Ovary (tissue), 9 donors: ENCODE measurements around the gene TMEM258. TPM values are rescaled to one million over a fixed set of nuclear protein-coding genes. Genes with fewer than 3 reads are reported as not detected.

Source experiments
- DNase-seq, 5 donors: peaks; one replicate each; pipeline ENCODE4 v3.0.0-alpha.2; 2019 to 2020
- H3K27ac ChIP-seq, 2 donors: fragments of 200-600 bp; one replicate each; pipeline versions ENCODE4 v1.5.1 to v1.8.0; 2019 to 2022
- H3K27me3 ChIP-seq: fragments of 200-600 bp; one replicate; pipeline ENCODE4 v1.8.0; 2022
- H3K36me3 ChIP-seq: fragments of 200-600 bp; sonication (generic); one replicate; pipeline ENCODE4 v1.5.1; 2019
- H3K4me1 ChIP-seq: one replicate; pipeline ENCODE4 v1.8.1; 2013; ENCODE audit warnings: mild to moderate bottlenecking, moderate library complexity; ENCODE audit not compliant: insufficient read depth
- H3K4me3 ChIP-seq: fragments of 200-600 bp; sonication (generic); one replicate; pipeline ENCODE4 v1.5.1; 2017
- H3K9me3 ChIP-seq, 2 donors: fragments of 200-600 bp in 1 of 2; sonication (generic) in 1 of 2; one replicate each; pipeline versions ENCODE4 v1.5.1 to v1.8.1; 2013 to 2019; ENCODE audit warnings: mild to moderate bottlenecking in 1 of 2, moderate library complexity in 1 of 2
- EP300 ChIP-seq: sonication (generic); formaldehyde crosslinking; IDR thresholded peaks from one replicate; pipeline ENCODE4 v1.6.1; 2017; ENCODE audit warnings: antibody characterized with exemption
- POLR2A ChIP-seq: fragments of 450-650 bp; IDR thresholded peaks from one replicate; pipeline ENCODE4 v1.6.1; 2017; ENCODE audit warnings: antibody characterized with exemption, mild to moderate bottlenecking, moderate library complexity
- WGBS, 3 donors: extraction: QIAGEN DNeasy Blood & Tissue Kit in 1 of 3; methylation state at CpG; one replicate each; pipeline versions ENCODE4 v1.1.5 to v1.1.7; 2013 to 2017; 5-methylcytosine and 5-hydroxymethylcytosine counted together
- intact Hi-C, 4 donors: fragments of 100-400 bp; cut with DNase I; formaldehyde crosslinking; loops; one replicate each; pipeline versions ENCODE4 v1.11.0 to v1.15.1; 2022 to 2023
- polyA plus RNA-seq, 2 donors: library from polyadenylated mRNA; stranded (reverse); fragments of 200-250 nt in 1 of 2; fragments of 350-450 nt in 1 of 2; fragmentation: Illumina TruSeq in 1 of 2; extraction: RNeasy Lipid Tissue Mini Kit (QIAGEN cat#74804) in 1 of 2; gene quantifications; one replicate each; pipeline ENCODE4 v1.2.3, GENCODE V29; 2013 to 2014
- total RNA-seq, 7 donors: library from RNA; depleted of rRNA in 2 of 7; stranded (reverse); fragments of >200 nt in 2 of 7; fragmentation: NEBNext Ultra II Directional in 3 of 7; extraction: Animal tissue kit (Norgen Biotek cat#: 25700) in 3 of 7; gene quantifications; one replicate each; pipeline versions ENCODE4 v1.1.0 to v1.2.4, GENCODE V29; 2016 to 2023
- TF ChIP-seq, protein P1 (sequence below), 3 donors: fragments of 450-650 bp in 2 of 3; fragments of 200-600 bp in 1 of 3; IDR thresholded peaks; one replicate each; pipeline versions ENCODE4 v1.5.1 to v1.8.0; 2016 to 2022; ENCODE audit warnings: antibody characterized with exemption in 3 of 3, mild to moderate bottlenecking in 1 of 3
- donor health status: DM: no; HTN: no; CAD: no; lungs with moderate emphysema.
- donor health status: DM: no; HTN: no; CAD: no.
- donor health status: Bipolar disorder and iron deficiency.
- donor health status: DM: yes; HTN: yes; CAD: no.
- donor health status: DM: no; HTN: no; CAD: no.
- donor health status: DM: yes; HTN: yes; CAD: no.

Gene TMEM258
- total and polyA plus RNA-seq, 9 donors: 32.2 to 192 (median 119) TPM

DNA sequence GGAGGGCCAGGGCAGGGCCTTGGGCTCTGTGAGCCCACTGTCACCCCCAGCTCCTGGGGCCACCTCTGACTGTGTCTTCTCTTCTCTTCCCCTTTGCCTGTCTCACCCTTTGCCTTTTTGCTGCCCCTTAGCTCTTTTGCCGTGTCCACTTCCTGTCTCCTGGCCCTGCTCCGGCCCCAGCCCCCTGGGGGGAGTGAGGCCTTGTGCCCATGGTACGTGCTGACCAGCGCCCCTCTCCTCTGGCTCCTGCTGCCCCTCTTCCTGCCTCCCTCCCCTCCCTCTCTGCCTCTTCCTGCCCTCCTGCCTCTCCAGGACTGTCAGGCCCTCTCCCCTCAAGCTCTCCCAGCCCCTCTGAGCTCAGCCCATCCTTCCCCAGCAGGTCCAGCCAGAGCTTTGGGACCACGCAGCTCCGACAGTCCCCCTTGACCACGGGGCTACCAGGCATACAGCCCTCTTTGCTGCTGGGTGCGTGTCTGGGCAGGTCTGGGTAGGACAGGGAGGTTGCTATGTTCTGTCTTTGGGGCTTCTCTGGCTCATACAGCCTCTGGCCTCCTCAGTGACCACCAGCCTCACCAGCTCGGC lies 11.7 kb downstream of the TMEM258 start:
- H3K4me3 ChIP-seq: no peak overlapping the region
- WGBS, 3 donors: 81 to 86% (median 81%) methylated on average over 9 of the region's 9 CpGs
- intact Hi-C loops: no loop called here
- peaks cover 7% of the 10 kb centered on the region for H3K4me1 ChIP-seq
- TF ChIP-seq EP300: no peak
- no peak for TF ChIP-seq POLR2A
- TF ChIP-seq, protein P1, sequence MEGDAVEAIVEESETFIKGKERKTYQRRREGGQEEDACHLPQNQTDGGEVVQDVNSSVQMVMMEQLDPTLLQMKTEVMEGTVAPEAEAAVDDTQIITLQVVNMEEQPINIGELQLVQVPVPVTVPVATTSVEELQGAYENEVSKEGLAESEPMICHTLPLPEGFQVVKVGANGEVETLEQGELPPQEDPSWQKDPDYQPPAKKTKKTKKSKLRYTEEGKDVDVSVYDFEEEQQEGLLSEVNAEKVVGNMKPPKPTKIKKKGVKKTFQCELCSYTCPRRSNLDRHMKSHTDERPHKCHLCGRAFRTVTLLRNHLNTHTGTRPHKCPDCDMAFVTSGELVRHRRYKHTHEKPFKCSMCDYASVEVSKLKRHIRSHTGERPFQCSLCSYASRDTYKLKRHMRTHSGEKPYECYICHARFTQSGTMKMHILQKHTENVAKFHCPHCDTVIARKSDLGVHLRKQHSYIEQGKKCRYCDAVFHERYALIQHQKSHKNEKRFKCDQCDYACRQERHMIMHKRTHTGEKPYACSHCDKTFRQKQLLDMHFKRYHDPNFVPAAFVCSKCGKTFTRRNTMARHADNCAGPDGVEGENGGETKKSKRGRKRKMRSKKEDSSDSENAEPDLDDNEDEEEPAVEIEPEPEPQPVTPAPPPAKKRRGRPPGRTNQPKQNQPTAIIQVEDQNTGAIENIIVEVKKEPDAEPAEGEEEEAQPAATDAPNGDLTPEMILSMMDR (IDR thresholded peaks at IDR 0.05): no peak
- H3K9me3 ChIP-seq: no peaks in the 10 kb centered on the region
- no peaks in the 10 kb centered on the region for H3K27me3 ChIP-seq
- H3K27ac ChIP-seq: no peak overlapping the region
- DNase-seq: no peak
- no peaks in the 10 kb centered on the region for H3K36me3 ChIP-seq

DNA sequence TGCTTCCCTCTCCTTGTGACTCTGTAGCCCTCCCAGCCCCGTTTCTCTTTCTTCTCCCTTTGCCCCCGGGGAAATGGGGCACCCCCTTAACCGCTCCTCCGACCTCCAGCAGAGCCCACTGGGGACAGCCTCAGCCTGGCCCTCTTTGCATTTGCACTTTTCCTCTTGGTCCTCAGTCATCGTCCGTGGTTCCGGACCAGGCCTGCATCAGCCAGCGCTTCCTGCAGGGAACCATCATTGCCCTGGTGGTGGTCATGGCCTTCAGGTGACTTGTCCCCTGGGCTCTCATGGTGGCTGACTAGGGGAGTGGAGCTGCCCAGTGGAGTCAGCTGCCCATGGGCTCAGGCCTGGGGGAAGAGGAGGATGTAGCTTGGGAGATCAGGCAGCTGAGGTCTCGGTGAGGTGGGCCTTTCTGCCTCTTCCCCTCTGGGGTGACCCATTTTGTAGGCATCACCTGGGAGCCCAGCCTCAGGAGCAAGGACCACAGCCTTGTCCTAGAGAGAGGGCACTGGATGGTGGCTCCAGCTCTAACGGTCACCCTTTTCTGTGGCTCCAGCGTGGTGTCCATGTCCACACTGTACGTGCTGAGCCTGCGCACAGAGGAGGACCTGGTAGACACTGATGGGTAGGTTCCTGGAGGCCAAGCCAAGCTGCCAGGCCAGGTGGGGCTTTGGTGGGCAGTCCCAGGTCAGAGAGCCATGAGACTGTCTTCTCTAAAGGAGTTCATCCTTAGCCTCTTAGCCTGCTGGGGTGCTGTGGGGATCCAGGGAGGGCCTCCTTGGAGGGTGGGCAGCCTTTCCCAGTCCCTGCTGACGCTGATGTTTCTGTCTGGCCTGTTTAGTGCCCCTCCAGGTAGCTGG lies 12.5 kb downstream of the TMEM258 start:
- no peak overlapping the region for H3K27ac ChIP-seq
- WGBS, 3 donors: 85 to 89% (median 87%) methylated on average over 14 of the region's 14 CpGs
- peaks cover 7% of the 10 kb centered on the region for H3K4me1 ChIP-seq
- H3K9me3 ChIP-seq: no peaks in the 10 kb centered on the region
- no peak for DNase-seq
- no peaks in the 10 kb centered on the region for H3K36me3 ChIP-seq
- TF ChIP-seq POLR2A (no peak), EP300 (no peak)
- TF ChIP-seq, protein P1 (IDR thresholded peaks at IDR 0.05): no peak
- intact Hi-C loops: no loop called here
- no peak overlapping the region for H3K4me3 ChIP-seq
- no peaks in the 10 kb centered on the region for H3K27me3 ChIP-seq

DNA sequence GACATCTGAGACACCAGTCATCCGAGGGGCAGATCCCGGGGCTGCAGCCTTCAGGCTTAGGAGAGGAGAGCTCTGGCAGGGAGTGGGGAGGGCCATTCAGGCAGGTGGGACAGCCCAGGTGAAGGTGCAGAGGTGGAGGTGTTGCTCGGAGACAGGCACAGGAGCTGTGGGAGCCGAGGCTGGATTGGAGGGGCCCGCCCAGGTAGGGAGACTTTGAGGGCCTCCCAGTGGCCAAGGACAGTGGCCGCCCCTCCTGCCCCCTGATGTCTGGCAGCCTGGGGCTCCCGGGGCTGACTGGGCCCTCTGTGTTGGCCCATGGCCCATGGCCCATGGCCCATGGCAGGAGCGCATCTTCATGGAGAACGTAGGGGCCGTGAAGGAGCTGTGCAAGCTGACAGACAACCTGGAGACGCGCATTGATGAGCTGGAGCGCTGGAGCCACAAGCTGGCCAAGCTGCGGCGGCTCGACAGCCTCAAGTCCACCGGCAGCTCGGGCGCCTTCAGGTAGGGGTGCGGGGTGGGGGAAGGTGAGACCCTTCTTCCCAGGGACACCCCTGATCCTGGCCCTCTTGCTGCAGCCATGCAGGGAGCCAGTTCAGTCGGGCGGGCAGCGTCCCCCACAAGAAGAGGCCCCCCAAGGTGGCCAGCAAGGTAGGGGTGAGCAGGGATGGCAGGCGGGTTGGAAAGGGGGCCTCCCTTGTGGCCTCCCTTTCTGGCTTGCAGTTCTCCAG lies 13.3 kb downstream of the TMEM258 start:
- Histone ChIP-seq H3K9me3 (no peaks in the 10 kb centered on the region), H3K4me1 (peaks cover 7% of the 10 kb centered on the region), H3K4me3 (no peak overlapping the region), H3K27me3 (no peaks in the 10 kb centered on the region), H3K27ac (no peak overlapping the region), H3K36me3 (no peaks in the 10 kb centered on the region)
- intact Hi-C loops: no loop called here
- TF ChIP-seq POLR2A: no peak
- no peak for TF ChIP-seq EP300
- TF ChIP-seq, protein P1 (IDR thresholded peaks at IDR 0.05): no peak
- WGBS, 3 donors: 85 to 88% (median 87%) methylated on average over 24 of the region's 24 CpGs
- DNase-seq: peak in 1 of 5 donors; percentile 14

DNA sequence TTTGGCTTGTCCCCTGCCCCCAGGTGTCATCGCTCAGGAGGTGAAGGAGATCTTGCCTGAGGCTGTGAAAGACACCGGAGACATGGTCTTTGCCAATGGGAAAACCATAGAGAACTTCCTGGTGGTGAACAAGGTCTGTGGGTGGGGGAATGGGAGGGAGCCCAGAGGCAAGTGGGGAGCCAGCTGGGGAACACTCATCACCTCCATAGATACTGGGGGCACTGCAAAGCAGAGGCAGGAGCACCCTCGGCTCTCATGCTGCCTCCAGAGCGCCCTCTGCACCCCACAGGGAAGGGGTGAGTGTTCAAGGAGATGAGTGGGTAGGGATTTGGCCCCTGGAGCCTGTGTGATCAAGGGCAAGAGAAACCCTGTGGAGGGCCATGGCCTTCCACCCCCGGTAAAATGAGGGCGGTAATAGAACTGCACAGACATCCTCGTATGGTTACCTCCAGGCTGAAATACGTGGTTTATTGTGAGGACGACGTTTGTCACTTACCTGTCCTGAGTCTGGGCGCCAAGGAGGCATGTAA lies 14.0 kb downstream of the TMEM258 start:
- peaks cover 7% of the 10 kb centered on the region for H3K4me1 ChIP-seq
- H3K36me3 ChIP-seq: no peaks in the 10 kb centered on the region
- no peaks in the 10 kb centered on the region for H3K27me3 ChIP-seq
- H3K9me3 ChIP-seq: no peaks in the 10 kb centered on the region
- TF ChIP-seq, protein P1 (IDR thresholded peaks at IDR 0.05): no peak
- TF ChIP-seq POLR2A (no peak), EP300 (no peak)
- H3K27ac ChIP-seq: no peak overlapping the region
- no peak overlapping the region for H3K4me3 ChIP-seq
- DNase-seq: no peak
- WGBS, 3 donors: 86 to 92% (median 89%) methylated on average over 11 of the region's 11 CpGs
- intact Hi-C loops: no loop called here
